ENCODE measurements around the gene CXorf49.
"Not testable (repeated sequence)": the region's sequence is repeated elsewhere in the genome, so short reads cannot be mapped to it uniquely, and the experiment has no call there.

- TF ChIP-seq CREM (IDR thresholded peaks at IDR 0.05; ENCODE audit: low read depth); TBL1XR1 (IDR thresholded peaks at IDR 0.05; ENCODE audit: low read depth, low read length); YY1 (IDR thresholded peaks at IDR 0.05; ENCODE audit: low read depth, low read length); HCFC1 (IDR thresholded peaks at IDR 0.05; ENCODE audit: low read length); ZBTB33 (IDR thresholded peaks at IDR 0.05): not testable (repeated sequence)
Observed at GRCh38 chrX:71676068-71676795, 41.9 kb downstream of the CXorf49 start.
